ENCODE measurements around the gene PNPT1. TPM values are rescaled to one million over a fixed set of nuclear protein-coding genes. Genes with fewer than 3 reads are reported as not detected.

PNPT1 gene
- total and polyA plus RNA-seq, 2 of the 13 experiments (the other 11 are each of a cell fraction or from before 2014, with no cell fraction given): 23.4 to 61.0 TPM

DNA sequence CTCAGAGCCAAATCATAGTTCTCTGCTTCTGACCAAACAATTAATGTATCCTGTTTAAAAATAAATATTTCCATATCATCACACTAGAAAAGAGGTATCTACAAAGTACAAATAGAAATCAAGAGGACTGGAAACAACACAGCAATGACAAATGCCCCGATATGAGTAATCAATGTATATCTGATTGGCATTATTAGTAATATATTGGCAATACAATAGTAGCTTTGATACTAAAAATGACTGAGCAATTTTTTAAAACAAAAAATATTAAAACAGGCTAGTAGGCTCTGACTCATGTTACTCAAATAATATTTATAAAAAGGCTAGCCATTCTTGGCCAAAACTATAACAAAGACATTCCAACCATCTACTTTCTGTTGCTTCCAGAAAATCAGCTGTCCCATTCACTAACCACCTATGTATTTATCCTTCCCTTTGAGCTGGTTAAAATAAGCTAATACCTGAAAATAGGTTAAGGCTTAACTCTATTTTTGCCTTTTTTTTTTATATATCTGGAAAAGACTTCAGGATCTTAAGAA is 89.5 kb downstream of the PNPT1 start:
- no peak for TF ChIP-seq KLF12 (CRISPR knock-in tag; IDR thresholded peaks at IDR 0.05; ENCODE audit: borderline replicate concordance)
- no peak for TF ChIP-seq ZMAT3 (CRISPR knock-in tag; conservative IDR thresholded peaks at IDR 0.05)
- no peak for TF ChIP-seq RBM39 (IDR thresholded peaks at IDR 0.05; ENCODE audit: low read depth, low read length, poor library complexity, severe bottlenecking)
- TF ChIP-seq ZKSCAN5 (CRISPR knock-in tag; IDR thresholded peaks at IDR 0.05): no peak
- TF ChIP-seq TGIF2 (CRISPR knock-in tag; IDR thresholded peaks at IDR 0.05): no peak
- TF ChIP-seq HNF4G (IDR thresholded peaks at IDR 0.05; ENCODE audit: borderline replicate concordance, low read depth, low read length): no peak
- no peak for TF ChIP-seq HNF4G (CRISPR knock-in tag; IDR thresholded peaks at IDR 0.05; ENCODE audit: borderline replicate concordance, low read depth)
- TF ChIP-seq, protein P1, sequence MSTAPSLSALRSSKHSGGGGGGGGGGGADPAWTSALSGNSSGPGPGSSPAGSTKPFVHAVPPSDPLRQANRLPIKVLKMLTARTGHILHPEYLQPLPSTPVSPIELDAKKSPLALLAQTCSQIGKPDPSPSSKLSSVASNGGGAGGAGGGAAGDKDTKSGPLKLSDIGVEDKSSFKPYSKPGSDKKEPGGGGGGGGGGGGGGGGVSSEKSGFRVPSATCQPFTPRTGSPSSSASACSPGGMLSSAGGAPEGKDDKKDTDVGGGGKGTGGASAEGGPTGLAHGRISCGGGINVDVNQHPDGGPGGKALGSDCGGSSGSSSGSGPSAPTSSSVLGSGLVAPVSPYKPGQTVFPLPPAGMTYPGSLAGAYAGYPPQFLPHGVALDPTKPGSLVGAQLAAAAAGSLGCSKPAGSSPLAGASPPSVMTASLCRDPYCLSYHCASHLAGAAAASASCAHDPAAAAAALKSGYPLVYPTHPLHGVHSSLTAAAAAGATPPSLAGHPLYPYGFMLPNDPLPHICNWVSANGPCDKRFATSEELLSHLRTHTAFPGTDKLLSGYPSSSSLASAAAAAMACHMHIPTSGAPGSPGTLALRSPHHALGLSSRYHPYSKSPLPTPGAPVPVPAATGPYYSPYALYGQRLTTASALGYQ (CRISPR knock-in tag; IDR thresholded peaks at IDR 0.05): no peak
- no peak for TF ChIP-seq GATA4 (IDR thresholded peaks at IDR 0.05; ENCODE audit: borderline replicate concordance, low read depth)
- no peak for TF ChIP-seq MXI1 (IDR thresholded peaks at IDR 0.05; ENCODE audit: borderline replicate concordance, low read depth, low read length)
- no peak for TF ChIP-seq MAZ (IDR thresholded peaks at IDR 0.05; ENCODE audit: borderline replicate concordance, low read depth, low read length)
- no peak for TF ChIP-seq MAZ (CRISPR knock-in tag; IDR thresholded peaks at IDR 0.05; ENCODE audit: low read depth)
- no peak for TF ChIP-seq ZFP1 (CRISPR knock-in tag; IDR thresholded peaks at IDR 0.05)
- no peak for TF ChIP-seq ELF1 (CRISPR knock-in tag; IDR thresholded peaks at IDR 0.05)
- no peak for TF ChIP-seq KDM6A (CRISPR knock-in tag; IDR thresholded peaks at IDR 0.05; ENCODE audit: low read depth)
- TF ChIP-seq YY1 (IDR thresholded peaks at IDR 0.05; ENCODE audit: insufficient read depth, insufficient replicate concordance, low read depth, low read length): no peak
- TF ChIP-seq EHMT2 (IDR thresholded peaks at IDR 0.05; ENCODE audit: borderline replicate concordance, low read depth, low read length): no peak
- TF ChIP-seq HDAC1 (CRISPR knock-in tag; IDR thresholded peaks at IDR 0.05): no peak
- TF ChIP-seq ZNF343 (CRISPR knock-in tag; IDR thresholded peaks at IDR 0.05): no peak
- TF ChIP-seq NPAS2 (CRISPR knock-in tag; IDR thresholded peaks at IDR 0.05; ENCODE audit: borderline replicate concordance): no peak
- TF ChIP-seq KDM5B (CRISPR knock-in tag; IDR thresholded peaks at IDR 0.05; ENCODE audit: borderline replicate concordance): no peak
- no peak overlapping the region for H3K27ac ChIP-seq (ENCODE audit: extremely low read length, insufficient read depth, low read length)
- DNase-seq (ENCODE audit: low spot score): no peak
- H3K36me3 ChIP-seq (replicated peaks in 1 of 2; ENCODE audit: control insufficient read depth in 1 of 2, insufficient read depth in 2 of 2, low read length in 2 of 2): peaks cover 7 to 46% of the 10 kb centered on the region in 2 experiments
- H3K4me3 ChIP-seq (replicated peaks in 1 of 3; ENCODE audit: insufficient read depth in 1 of 3, low read depth in 2 of 3, low read length in 3 of 3): no peak overlapping the region
- in situ Hi-C loops (cut with HindIII; ENCODE audit: extremely low pct_ligation_motif_present, low pct_unique_long_range_greater_than_20kb) (no loop called here), intact Hi-C loops (cut with micrococcal nuclease; ENCODE audit: unreplicated experiment) (no loop called here)
- no TSS peak for BruUV-seq (replicated peaks)
- H3K9me3 ChIP-seq (ENCODE audit: low read length): no peaks in the 10 kb centered on the region
- no peaks in the 10 kb centered on the region for H3K27me3 ChIP-seq (ENCODE audit: control insufficient read depth in 1 of 2, insufficient read depth in 2 of 2, low read length in 2 of 2)
- peaks cover 14% of the 10 kb centered on the region for H3K4me1 ChIP-seq (ENCODE audit: insufficient read depth, low read length)
- peaks cover 51% of the 10 kb centered on the region for H3K79me2 ChIP-seq (ENCODE audit: insufficient read depth, low read length)
- FAIRE-seq: no peak
- H2AFZ ChIP-seq (ENCODE audit: low read length): no peak overlapping the region
- 95% methylated on average over 1 of the region's 1 CpG for WGBS (ENCODE audit: low lambda C conversion rate)
- H4K20me1 ChIP-seq (ENCODE audit: insufficient read depth, low read length): no peaks in the 10 kb centered on the region
- H3K4me2 ChIP-seq (ENCODE audit: low read depth, low read length): no peak overlapping the region
- H3K9ac ChIP-seq (ENCODE audit: insufficient read depth, low read depth, low read length): no peak overlapping the region
- ATAC-seq: no peak
- POLR2A ChIA-PET: interaction anchor here (0.9 kb wide), 1 partner anchor 13 kb away, joined by 4 read pairs; no protein-coding TSS in a partner anchor
- CTCF ChIA-PET (ENCODE audit: low intra/inter-chr PET ratio, low total read pairs): no interaction called here
